GM06990 (cell line): ENCODE measurements around the gene CCDC85C.

Source experiments
- DNase-seq: peaks from one replicate; pipeline ENCODE4 v3.0.0-alpha.2; 2011; ENCODE audit not compliant: insufficient read length; ENCODE audit errors: extremely low read depth
- H3K27me3 ChIP-seq: replicated peaks from 2 replicates; pipeline ENCODE4 v1.6.0; 2011; ENCODE audit warnings: low read length; ENCODE audit not compliant: control insufficient read depth, insufficient read depth
- H3K36me3 ChIP-seq: 2 replicates; pipeline ENCODE4 v1.5.1; 2011; ENCODE audit warnings: low read length; ENCODE audit not compliant: control insufficient read depth, insufficient read depth
- H3K4me3 ChIP-seq: replicated peaks from 2 replicates; pipeline ENCODE4 v1.5.1; 2011; ENCODE audit warnings: low read depth, mild to moderate bottlenecking, control low read depth, low read length
- CTCF ChIP-seq: IDR thresholded peaks from 2 replicates; pipeline ENCODE4 v1.5.1; 2011; ENCODE audit warnings: low read length, control low read depth, mild to moderate bottlenecking, inconsistent platforms; ENCODE audit not compliant: insufficient read depth, poor library complexity, severe bottlenecking

The CCDC85C gene

GRCh38 chr14:99552572-99553216, 51.3 kb downstream of the CCDC85C start:
- TF ChIP-seq CTCF, result no peak
- no peak overlapping the region for H3K4me3 ChIP-seq
- no peaks in the 10 kb centered on the region for H3K36me3 ChIP-seq
- no peaks in the 10 kb centered on the region; the same call in 1 of the 2 replicates for H3K27me3 ChIP-seq
- DNase-seq, result no peak

- no peak for DNase-seq
- Histone ChIP-seq H3K27me3 (no peaks in the 10 kb centered on the region; the same call in 1 of the 2 replicates), H3K4me3 (no peak overlapping the region), H3K36me3 (no peaks in the 10 kb centered on the region)
- no peak for TF ChIP-seq CTCF
Measured at GRCh38 chr14:99552021-99552553, 51.9 kb downstream of the CCDC85C start.

GRCh38 chr14:99551034-99551922, 52.7 kb downstream of the CCDC85C start:
- Histone ChIP-seq H3K36me3 (no peaks in the 10 kb centered on the region), H3K27me3 (no peaks in the 10 kb centered on the region; the same call in 1 of the 2 replicates), H3K4me3 (no peak overlapping the region)
- DNase-seq, result no peak
- TF ChIP-seq CTCF, result no peak

- Histone ChIP-seq H3K36me3 (no peaks in the 10 kb centered on the region), H3K27me3 (no peaks in the 10 kb centered on the region; the same call in 1 of the 2 replicates), H3K4me3 (no peak overlapping the region)
- DNase-seq, result no peak
- no peak for TF ChIP-seq CTCF
Measured at GRCh38 chr14:99550387-99550992, 53.5 kb downstream of the CCDC85C start.

GRCh38 chr14:99549684-99550083, 54.3 kb downstream of the CCDC85C start:
- H3K27me3 ChIP-seq, result no peaks in the 10 kb centered on the region; the same call in 1 of the 2 replicates
- DNase-seq, result no peak
- H3K36me3 ChIP-seq, result no peaks in the 10 kb centered on the region
- no peak for TF ChIP-seq CTCF
- H3K4me3 ChIP-seq, result no peak overlapping the region
